ENCODE data around the gene MAML1.

The MAML1 gene

DNA sequence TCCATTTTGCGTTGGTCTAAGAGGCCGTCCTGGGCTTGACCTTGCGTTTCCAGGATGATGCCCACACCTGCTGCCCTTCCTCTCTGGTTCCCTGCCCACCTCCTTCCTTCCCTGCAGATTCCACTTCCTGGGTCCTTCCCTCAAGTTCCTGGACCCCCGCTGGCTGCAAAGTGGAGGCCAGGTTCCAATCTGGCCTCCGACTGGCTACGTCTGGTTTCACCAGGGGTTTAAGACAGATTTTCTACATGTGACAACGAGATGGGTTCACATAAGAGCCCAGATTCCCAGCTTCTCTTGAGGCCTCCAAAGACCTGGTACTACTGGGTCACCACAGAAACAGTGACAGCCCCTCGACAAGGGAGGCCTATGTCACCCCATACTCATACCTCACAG is 71.9 kb downstream of the MAML1 start:
- DNase-seq (ENCODE audit: low read depth, low spot score) = no peak

DNA sequence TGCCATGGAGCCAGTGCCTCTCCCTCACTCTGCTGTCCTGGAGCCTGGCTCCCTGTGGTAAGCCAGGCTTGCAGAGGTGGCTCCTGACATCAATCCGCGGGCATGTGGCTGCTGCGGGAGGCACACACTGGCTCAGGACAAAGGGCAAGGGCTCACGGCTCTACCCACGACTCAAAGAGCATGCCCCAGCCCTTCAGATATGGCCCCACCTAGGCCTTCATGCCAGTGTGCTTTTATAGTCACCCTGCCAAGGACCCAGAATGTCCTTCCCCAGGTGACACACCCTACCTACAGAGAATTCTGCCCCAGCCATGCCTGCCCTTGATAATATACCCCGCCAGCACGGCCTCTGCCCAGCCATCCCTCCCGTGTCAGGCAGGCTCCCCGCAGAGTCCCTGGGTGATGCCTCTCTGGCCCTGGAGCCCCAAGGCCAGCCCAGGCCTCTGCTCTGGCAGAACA is 72.5 kb downstream of the MAML1 start:
- DNase-seq (ENCODE audit: low read depth, low spot score) = no peak

DNA sequence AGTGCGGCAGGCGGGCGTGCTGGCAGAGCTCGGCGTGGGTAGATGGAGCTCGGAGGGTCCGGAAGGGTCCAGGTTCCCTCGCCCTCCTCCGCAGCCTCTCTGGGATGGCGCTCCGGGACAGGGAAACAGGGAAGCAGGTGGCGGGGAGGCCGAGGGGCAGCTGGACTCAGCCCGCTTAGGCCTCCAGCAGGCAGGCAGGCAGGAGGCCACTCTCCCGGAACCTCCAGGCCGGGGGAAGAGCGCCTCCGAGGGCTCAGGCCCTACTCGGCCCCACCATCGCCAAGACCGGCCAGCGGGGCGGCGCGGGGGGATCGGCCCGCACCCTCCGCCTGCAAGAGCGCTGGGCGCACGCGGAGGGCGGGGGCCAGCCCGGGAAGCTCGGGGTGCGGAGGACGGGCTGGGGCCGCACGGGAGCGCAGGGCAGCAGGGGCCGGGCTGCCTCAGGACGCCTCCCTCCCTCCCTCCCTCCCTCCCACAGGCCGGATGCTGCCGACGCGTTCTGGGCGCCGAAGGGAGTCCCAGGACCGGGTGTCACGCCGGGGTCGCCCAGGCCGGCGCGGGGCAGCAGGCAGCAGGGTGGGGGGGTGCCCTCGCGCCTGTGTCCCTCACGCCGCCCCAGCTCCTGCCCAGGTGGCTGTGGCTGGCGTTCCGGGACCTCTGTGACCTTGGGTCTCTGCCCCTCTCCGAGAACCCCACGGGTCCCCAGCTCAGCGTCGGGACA is 73.1 kb downstream of the MAML1 start:
- no peak for DNase-seq (ENCODE audit: low read depth, low spot score)

DNA sequence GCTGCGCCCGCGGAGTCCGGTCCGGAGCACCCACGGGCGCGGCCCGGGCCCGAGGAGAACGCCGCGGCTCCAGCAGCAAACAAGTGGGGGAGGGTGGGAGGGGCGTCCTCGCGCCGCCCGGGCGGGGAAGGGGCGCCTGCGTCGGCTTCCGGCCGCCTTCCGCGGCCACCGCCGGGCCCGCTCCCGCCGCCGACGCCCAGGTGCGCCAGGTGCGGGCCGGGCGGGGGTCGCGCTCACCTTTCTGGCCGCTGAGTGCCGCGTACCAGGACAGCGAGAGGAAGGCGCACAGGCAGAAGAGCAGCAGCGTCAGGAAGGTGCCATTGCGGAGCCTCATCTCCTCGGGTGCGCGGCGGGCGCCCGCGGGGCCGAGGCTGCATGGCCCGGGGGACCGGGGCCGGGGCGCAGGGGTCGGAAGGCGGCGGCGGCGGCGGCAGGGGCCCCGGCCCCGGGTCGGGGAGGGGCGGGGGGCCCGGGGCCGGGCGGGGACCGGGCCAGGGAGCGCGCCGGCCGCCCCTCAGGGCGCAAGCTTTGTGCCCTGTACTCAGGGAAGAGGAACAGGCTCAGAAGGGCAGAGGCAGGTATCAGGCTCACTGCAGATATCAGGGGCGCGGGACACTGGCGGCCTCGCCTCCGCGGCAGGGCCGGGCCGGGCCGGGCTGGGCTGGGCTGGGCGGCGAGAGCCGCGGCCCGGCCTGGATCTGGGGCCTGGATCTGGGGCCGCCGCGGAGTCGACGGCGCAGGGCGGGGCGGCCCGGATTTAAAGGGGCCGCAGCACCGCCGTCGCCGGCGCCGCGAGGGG is 73.8 kb downstream of the MAML1 start, which contains the start of gene MGAT4B:
TSS of gene MGAT4B (minus strand) at position 617 of the 799 bp plus-strand sequence. CDS start at position 334, 283 bp downstream.
- DNase-seq (ENCODE audit: low read depth, low spot score) = no peak

DNA sequence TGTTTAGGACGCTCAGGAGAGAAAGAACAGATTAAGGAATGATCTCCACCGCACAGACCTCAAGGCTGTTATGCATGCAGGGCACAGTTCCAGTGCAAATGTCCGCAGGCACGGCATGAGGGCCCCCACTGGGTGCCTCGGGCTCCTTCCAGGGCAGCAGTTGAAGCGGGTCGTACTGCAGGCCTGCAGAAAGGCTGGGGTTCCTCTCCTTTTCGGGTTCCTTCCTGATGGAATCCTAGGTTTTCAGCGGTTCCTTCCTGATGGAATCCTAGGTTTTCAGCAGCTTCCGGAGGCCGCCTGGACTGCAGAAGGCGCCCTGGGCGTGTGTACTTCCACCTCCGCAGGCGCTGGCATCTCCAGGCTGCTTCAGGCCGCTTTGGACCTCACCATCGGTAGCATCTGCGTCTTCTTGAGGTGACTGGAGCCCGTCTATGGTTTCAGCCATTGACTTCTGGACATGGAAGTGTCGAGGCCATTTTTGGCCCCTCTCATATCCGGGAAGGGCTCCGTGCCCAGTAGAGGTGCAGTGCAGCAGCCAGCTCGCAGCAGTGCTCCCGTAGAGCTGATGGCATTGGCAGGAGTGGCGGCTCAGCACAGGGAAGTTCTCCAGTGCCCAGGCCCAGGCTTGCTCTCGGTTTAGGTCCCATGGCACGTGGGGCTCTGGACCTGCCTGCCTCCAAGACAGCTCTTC is 79.7 kb downstream of the MAML1 start:
- DNase-seq (ENCODE audit: low read depth, low spot score) = no peak

DNA sequence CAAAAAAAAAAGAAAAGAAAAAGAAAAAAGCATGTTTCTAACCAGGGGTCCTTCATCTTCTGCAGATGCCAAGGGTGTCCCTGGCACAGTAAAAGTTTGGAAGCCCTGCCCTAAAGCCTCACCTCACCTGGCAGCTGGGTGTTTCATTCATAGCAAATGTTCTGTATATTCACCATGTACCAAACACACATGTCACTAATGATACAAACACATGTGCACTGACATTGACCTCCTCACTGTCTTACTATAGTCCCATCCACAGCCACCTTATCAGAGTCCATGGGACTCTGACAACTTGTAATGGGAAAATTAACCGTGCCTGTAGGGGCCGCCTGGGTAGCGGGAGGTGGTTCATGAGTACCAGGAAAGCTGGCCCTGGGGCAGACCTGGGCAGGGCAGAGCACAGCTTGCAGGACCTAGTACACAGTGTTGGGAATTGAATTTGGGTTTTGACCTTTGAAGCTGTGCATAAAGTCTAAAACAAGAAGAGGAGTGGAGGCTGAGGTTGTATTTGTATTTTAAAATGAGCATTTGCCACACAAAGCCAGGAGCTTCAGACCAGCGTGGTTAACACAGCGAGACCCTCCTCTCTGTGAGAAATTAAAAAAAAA is 80.5 kb downstream of the MAML1 start:
- DNase-seq (ENCODE audit: low read depth, low spot score) = no peak

DNA sequence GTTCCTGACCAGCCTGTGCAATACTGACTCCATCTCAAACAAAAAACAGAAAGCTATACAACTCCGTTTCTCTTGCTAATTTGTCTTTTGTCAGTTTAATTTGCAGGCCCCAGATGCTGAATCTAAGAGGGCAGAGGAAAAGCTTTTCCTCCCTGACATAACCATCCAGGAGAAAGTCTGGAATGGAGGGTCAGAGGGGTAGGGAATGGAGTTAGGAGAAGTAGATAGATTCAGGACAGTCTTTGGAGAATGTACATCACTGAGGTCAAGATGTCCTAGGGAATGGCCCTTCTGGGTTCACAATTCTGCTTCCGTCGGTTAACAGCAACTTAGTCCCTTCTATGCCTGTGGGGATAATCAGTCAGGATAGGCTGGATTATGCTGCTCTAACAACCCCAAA is 81.5 kb downstream of the MAML1 start:
- DNase-seq (ENCODE audit: low read depth, low spot score) = no peak

DNA sequence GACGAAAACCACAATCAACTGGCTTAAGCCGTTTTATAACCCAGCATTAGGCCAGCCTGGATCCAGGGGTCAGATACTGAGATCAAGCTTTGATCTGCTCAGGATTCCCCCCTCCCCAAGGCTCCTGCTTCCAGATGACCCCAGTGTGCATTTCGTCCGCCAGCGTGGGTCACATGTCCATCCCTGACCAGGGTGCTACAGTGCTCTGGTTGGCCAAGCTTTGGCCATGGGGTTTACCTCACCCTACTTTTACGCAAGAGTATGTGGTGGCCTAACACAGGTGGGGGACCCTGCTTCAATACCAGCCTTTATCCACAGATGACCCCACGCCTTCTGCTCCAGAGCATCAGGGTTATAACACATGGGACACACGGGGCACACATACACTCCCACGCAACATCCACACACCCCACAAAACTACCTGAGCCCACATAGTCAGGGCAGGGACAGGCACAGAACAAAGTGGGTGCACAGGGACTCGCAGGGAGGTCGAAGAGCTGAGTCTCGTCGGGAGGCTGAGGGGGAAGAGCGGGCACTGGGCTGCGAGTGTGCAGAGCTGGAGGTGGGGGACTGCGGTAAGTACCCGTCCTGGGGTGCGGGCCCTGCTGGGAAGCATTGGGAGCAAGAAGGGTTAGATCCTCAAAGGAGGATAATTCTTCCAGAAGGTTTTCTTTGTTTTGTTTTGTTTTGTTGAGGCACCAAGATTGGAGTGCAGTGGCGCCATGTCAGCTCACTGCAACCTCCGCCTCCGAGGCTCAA is 83.0 kb downstream of the MAML1 start:
- DNase-seq (ENCODE audit: low read depth, low spot score) = no peak

DNA sequence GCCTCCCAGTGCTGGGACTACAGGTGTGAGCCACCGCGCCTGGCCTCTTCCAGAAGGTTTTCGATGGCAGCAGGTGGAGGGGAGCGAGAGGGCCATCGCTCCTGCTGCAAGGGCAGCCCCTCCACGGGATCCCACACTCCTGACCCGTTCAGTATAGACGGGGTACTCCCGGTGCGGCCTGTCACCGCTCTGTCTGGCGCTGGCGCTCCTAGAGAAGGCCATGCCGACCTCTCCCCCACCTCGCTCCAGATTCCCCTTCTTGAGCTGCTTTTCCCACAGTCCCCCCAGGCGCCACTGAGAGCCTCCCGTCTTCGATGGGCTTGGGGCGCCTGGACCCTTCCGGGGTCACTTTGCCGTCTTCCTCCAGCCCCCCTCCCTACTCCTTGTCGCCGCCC is 83.8 kb downstream of the MAML1 start:
- DNase-seq (ENCODE audit: low read depth, low spot score) = no peak

DNA sequence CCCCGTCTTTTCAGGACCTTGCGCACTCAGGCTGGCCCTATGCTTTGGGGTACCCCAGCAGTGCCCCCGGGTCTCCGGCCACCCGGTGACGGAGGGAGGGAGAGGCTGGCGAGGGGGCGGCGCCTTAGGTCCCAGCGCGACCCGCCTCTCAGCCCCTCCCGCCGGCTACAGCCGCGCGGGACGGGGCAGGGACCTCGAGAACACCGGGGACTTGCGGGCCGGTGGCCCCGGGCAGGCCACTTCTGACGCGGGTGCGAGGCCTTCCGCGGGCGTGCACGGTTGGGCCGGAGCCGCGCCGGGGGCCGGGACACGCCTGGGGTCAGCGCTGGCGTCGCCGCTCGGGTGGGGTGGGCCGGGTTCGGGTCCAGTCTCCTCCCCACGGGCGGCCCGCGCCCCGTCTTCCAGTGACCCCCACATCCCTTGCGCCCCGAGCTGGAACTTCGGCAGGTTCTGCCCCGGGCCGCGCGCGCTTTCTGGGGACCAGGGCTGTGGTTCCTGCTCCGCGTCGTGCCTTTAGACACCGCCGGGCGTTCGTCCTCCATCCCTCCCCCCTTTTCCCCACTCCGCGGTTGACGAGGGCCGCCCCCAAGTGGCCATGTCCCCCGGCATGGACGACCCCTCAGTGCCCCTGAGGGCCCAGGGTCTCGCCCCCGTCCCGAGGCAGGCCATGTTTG is 84.3 kb downstream of the MAML1 start:
- DNase-seq (ENCODE audit: low read depth, low spot score) = no peak

DNA sequence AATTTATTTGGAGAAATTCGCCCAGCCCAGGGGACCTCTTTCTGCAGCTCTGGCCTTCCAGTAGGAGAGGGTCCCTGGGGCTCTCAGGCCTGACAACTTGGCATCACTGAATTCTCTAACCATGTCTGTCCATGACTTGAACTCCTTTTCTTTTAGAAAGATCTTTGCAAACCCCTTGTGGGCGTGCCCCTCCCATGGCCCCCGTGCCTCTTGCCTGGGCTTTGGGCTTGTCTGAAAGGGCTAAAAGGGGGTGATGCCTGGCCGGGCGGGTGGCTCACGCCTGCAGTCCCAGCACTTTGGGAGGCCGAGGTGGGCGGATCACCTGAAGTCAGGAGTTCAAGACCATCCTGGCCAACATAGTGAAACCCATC is 84.8 kb downstream of the MAML1 start:
- DNase-seq (ENCODE audit: low read depth, low spot score) = no peak

DNA sequence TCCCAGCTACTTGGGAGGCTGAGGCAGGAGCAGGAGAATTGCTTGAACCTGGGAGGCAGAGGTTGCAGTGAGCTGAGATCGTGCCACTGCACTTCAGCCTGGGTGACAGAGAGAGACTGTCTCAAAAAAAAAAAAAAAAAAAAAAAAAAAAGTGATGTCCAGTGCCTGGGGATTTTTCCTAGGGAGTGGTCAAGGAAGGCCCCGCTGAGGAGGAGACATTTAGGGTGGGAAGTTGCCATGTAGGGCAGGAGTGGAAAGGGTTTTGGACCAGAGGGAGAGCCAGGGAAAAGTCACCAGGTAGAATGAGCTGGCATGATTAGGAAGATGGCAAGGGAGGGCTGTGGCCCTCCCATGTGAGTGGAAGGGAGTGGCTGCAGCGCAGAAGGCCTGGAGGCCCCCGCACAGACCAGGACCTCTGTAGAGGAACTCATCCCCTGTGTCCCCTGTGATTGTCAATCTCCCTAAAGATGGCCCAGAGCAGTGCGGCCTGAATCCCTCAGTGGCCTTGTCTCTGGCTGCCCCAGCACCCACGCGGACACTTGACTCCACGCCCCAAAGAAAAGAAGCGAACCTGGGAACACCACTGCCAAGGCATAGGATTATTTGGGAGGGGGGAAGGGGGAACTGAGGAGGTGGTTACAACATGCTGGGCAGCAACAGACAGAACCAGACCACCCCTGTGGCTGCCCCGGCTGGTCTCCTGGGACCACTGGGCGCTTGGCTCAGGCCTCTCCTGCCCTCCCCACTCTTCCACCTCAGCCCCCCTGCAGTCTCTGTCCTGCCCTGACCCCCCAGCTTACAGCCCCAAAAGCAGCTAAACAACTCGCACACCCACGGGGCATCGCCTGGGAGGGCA is 85.5 kb downstream of the MAML1 start:
- no peak for DNase-seq (ENCODE audit: low read depth, low spot score)

DNA sequence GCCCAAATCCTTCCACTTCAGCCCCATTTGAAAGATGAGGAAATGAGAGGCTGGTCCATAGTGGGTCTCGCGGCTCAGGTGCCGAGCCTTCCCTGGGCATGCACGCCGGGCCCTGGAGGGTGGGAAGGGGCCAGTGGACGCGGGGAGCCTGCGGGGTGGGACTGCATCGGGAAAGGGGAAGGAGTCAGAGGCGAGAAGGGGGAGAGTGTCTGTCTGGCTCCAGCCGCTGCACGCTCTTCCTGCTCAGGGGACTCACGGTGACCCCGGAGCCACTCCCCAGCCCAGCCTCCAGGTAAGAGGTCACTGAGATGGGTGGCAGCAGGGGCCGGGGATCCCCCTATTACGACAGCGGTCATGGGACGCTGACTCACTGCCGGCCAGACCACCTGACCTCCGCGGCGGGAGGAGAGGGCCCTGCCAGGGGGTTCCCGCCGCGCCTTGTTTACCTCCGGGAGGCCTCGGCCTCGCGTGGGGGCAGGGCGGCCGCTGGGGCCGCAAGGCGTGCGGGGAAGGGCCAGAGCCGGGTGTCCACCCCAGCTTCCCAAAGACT is 86.2 kb downstream of the MAML1 start:
- DNase-seq (ENCODE audit: low read depth, low spot score) = no peak

DNA sequence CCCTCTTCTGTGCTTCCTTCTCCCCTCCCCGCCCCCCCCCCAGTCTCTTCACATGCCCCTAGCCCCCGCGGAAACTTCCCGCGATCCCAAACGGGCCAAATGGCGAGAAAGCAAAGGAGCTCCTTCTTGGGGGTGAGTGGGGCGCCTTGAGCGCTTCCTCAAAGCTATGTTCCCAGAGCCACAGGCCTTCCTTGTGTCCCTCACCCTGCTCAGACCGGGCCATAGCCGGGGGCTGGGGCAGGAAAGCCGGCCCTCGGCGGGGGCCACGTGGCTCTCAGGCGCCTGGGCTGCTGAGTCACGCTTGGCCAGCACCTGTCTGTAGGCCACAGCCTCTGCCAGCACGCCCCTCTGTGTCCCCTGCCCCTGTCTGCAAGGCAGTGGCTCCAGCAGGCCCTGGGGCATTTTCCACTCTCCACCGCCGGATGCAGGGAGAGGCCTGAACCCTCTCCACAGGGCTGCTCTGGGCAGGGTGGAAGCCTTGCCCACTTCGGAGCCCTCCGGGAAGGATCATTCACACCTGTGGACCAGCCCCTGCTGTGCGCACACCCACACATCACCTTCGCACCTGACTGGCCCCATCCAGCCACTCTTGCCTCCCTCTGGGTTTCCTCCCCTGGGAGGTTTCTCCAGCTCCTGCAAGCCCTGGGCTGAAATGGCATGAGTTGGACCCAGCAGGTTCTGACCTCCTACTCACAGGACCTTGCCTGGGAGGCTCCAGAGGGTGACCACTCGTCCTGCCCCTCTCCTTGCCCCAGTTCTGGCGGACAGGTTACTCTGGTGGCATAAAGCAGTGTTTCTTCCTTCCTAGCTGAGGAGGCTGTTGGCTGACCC is 86.9 kb downstream of the MAML1 start:
- DNase-seq (ENCODE audit: low read depth, low spot score) = no peak

DNA sequence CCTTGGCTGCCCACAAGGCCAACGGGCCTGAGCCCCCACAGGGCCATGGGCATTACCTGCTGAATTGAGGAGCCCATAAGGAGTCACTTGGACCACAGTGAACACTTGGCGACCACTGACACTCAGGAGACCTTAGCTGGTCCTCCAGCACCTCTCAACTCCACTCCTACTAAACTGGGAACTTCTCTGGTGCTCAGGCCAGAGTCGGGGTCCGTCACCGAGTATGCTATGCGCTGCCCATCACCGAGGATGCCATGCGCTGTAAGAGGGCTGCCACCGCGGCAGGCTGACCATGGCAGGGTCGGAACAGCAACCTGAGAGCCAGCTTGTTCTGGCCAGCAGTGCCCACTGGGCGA is 87.5 kb downstream of the MAML1 start:
- no peak for DNase-seq (ENCODE audit: low read depth, low spot score)

DNA sequence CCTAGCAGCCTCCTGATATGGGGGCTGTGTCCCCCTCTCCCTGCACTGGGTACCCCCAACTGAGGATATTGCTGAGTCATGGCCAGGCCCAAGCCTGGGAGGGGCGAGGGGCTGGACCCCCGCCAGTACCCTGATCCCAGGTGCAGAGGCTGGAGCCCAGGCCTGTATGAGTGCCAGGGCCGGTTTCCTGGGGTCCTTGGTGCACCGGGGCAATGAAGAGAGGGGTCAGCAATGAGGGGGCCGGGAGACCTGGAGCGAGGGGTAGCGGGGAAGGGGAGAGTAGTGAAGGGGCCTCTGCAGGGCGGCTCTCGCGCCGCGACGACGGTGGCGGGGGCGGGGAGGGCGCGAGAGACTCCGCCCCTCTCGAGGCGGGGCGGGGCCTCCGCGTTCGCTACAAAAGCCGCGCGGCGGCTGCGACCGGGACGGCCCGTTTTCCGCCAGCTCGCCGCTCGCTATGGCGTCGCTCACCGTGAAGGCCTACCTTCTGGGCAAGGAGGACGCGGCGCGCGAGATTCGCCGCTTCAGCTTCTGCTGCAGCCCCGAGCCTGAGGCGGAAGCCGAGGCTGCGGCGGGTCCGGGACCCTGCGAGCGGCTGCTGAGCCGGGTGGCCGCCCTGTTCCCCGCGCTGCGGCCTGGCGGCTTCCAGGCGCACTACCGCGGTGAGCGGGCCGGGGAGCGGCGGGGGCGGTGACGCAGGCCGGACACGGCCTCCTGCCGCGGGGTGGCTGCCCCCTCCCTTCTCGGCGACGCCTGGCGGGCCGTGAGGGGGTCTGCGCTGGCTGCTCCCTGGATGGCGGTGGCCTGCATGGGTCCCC is 88.1 kb downstream of the MAML1 start, which contains the start of gene SQSTM1:
TSS of gene SQSTM1 (plus strand) at position 423 of the 815 bp plus-strand sequence. CDS start at position 455, 32 bp downstream.
- DNase-seq (ENCODE audit: low read depth, low spot score) = no peak

DNA sequence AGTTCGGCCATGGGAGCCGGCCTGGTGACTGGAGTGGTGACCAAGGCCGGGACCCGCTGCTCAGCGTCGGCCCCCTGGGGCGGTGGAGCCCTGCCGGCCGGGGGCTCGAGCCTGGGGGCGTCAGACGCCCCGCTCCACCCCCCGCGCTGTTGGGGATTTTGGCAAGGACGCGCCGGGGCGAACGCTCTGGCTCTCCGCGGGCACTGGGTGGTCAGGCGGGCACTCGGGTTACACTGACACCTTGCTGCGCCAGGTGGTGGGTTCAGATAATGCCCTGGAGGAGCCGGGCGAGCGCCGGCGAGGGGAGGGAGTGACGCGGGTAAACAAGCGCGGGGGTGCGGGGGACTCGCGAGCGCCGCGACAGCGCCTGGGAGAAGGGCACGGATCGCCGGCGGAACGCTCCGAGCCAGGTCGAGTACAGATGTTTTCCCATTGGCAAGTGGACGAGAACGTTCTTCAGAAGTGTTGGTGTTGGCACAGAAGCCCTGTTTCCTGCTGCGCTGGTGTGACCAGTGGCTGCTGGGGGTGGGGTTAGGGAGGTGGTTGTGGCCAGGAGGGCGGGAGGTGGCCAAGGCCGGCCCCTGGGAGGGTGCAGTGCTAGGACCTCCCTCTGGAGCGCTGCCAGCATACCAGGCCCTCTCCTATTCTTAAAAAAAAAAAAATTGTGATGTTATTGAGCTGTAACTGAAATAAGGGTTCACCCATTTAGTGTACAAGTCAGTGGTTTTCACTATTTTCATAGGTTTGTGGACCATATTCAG is 88.9 kb downstream of the MAML1 start:
- DNase-seq (ENCODE audit: low read depth, low spot score) = no peak
